Activated CD4-positive, alpha-beta T cell treated with anti-CD3 and anti-CD28 coated beads, Interleukin-2, amount 10 ng/mL, durations not matched to agents 24 days and 14 days (primary cell): ENCODE measurements around the gene CST11. TPM values are rescaled to one million over a fixed set of nuclear protein-coding genes. Genes with fewer than 3 reads are reported as not detected.

ENCODE experiments used
- DNase-seq: peaks from one replicate; pipeline ENCODE4 v3.0.0; 2022
- H3K27ac Mint-ChIP-seq: one replicate; pipeline ENCODE4 v1.8.0; 2022; ENCODE audit warnings: mild to moderate bottlenecking, mixed read lengths
- H3K27me3 Mint-ChIP-seq: one replicate; pipeline ENCODE4 v1.8.0; 2022; ENCODE audit warnings: mixed read lengths
- H3K36me3 Mint-ChIP-seq: one replicate; pipeline ENCODE4 v1.8.0; 2022; ENCODE audit warnings: low read depth, mild to moderate bottlenecking, mixed read lengths
- H3K4me1 Mint-ChIP-seq: one replicate; pipeline ENCODE4 v1.8.0; 2021; ENCODE audit warnings: mixed read lengths
- H3K4me3 Mint-ChIP-seq: one replicate; pipeline ENCODE4 v1.8.0; 2022; ENCODE audit warnings: mild to moderate bottlenecking, moderate library complexity, mixed read lengths
- H3K9me3 Mint-ChIP-seq: one replicate; pipeline ENCODE4 v1.8.0; 2021; ENCODE audit warnings: mixed read lengths
- intact Hi-C: fragments of 100-400 bp; cut with micrococcal nuclease; formaldehyde crosslinking; loops from one replicate; pipeline ENCODE4 v1.15.1; 2023
- total RNA-seq: library from RNA; stranded (reverse); gene quantifications from 2 replicates; pipeline ENCODE4 v1.2.3, GENCODE V29; 2022

CST11 gene
- total RNA-seq, 1 donor from 2014 or later, result not detected

GRCh38 chr20:23446505-23446904 lies 6.2 kb downstream of the CST11 start:
- intact Hi-C loops, result no loop called here
- Mint-ChIP-seq H3K9me3 (no peaks in the 10 kb centered on the region), H3K36me3 (no peaks in the 10 kb centered on the region), H3K4me1 (peaks cover 7% of the 10 kb centered on the region), H3K27me3 (peaks cover 7% of the 10 kb centered on the region), H3K27ac (no peak overlapping the region), H3K4me3 (no peak overlapping the region)
- DNase-seq, result peak; percentile 77

GRCh38 chr20:23445596-23446217 lies 7.0 kb downstream of the CST11 start:
- Mint-ChIP-seq H3K9me3 (no peaks in the 10 kb centered on the region), H3K27me3 (peaks cover 4% of the 10 kb centered on the region), H3K4me3 (no peak overlapping the region), H3K36me3 (no peaks in the 10 kb centered on the region), H3K4me1 (peaks cover 7% of the 10 kb centered on the region), H3K27ac (no peak overlapping the region)
- intact Hi-C loops, result no loop called here
- DNase-seq, result no peak

DNA sequence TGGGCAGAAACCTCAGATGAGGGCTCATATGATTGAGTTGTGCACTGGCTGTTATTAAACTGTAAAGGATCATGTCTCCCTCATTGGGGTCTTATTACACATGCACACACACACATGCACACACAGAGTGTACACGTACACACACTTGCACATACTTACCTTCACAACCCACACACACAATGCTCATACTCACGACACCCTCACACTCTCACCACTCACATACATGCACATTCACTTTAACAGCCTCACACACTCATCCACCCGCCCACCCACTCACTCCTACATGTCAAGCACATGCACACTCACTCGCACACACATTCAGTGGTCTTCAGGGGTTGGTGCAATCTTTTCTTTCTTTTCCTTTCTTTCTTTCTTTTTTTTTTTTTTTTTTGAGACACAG lies 7.8 kb downstream of the CST11 start:
- H3K27ac Mint-ChIP-seq, result no peak overlapping the region
- H3K4me3 Mint-ChIP-seq, result no peak overlapping the region
- peaks cover 5% of the 10 kb centered on the region for H3K27me3 Mint-ChIP-seq
- H3K36me3 Mint-ChIP-seq, result no peaks in the 10 kb centered on the region
- peaks cover 7% of the 10 kb centered on the region for H3K4me1 Mint-ChIP-seq
- no peak for DNase-seq
- no peaks in the 10 kb centered on the region for H3K9me3 Mint-ChIP-seq
- intact Hi-C loops, result no loop called here

- Mint-ChIP-seq H3K4me3 (no peak overlapping the region), H3K4me1 (no peaks in the 10 kb centered on the region), H3K27me3 (peaks cover 7% of the 10 kb centered on the region), H3K36me3 (no peaks in the 10 kb centered on the region), H3K27ac (no peak overlapping the region), H3K9me3 (no peaks in the 10 kb centered on the region)
- DNase-seq, result no peak
- intact Hi-C loops, result loop anchor here (1.0 kb wide), 1 partner anchor 164 kb away; no protein-coding TSS in a partner anchor
Observed at GRCh38 chr20:23442436-23442835, 10.2 kb downstream of the CST11 start.

- H3K27ac Mint-ChIP-seq, result no peak overlapping the region
Observed at GRCh38 chr20:23441850-23442313, 10.8 kb downstream of the CST11 start.

GRCh38 chr20:23440004-23440403 lies 12.7 kb downstream of the CST11 start:
- intact Hi-C loops, result no loop called here
- no peak for DNase-seq
- Mint-ChIP-seq H3K4me3 (no peak overlapping the region), H3K9me3 (no peaks in the 10 kb centered on the region), H3K27ac (no peak overlapping the region), H3K4me1 (no peaks in the 10 kb centered on the region), H3K36me3 (no peaks in the 10 kb centered on the region), H3K27me3 (peaks cover 13% of the 10 kb centered on the region)

More at GRCh38 chr20:23441850-23442313, 10.8 kb downstream of the CST11 start:
- H3K4me1 Mint-ChIP-seq, result no peaks in the 10 kb centered on the region
- H3K4me3 Mint-ChIP-seq, result no peak overlapping the region
- intact Hi-C loops, result loop anchor here (1.0 kb wide), 1 partner anchor 164 kb away; no protein-coding TSS in a partner anchor
- no peaks in the 10 kb centered on the region for H3K36me3 Mint-ChIP-seq
- DNase-seq, result peak; percentile 88
- no peaks in the 10 kb centered on the region for H3K9me3 Mint-ChIP-seq
- H3K27me3 Mint-ChIP-seq, result peaks cover 7% of the 10 kb centered on the region

DNA sequence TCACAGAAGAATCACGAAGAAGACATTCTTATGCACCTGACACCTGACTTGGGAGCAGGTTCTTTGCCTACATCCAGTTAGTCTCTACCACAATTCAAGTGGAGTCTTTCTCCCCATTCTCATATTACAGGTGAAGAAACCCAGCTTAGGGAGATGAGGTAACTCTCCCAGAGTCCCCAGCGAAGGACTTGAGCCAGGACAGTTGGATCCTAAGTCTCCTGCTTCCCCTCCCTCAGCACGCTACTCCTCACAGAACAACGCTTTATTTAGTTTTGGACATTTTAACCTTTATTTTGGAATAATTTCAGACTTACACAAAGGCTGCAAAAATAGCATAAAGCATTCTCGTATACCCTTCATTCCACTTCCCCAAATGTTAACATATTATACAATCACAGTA lies 14.0 kb downstream of the CST11 start:
- DNase-seq, result no peak
- Mint-ChIP-seq H3K4me1 (no peaks in the 10 kb centered on the region), H3K36me3 (no peaks in the 10 kb centered on the region), H3K4me3 (no peak overlapping the region), H3K27me3 (peaks cover 10% of the 10 kb centered on the region), H3K9me3 (no peaks in the 10 kb centered on the region), H3K27ac (no peak overlapping the region)
- intact Hi-C loops, result no loop called here

GRCh38 chr20:23437126-23437899 lies 15.4 kb downstream of the CST11 start:
- H3K27me3 Mint-ChIP-seq, result peaks cover 14% of the 10 kb centered on the region
- no peak overlapping the region for H3K27ac Mint-ChIP-seq
- H3K4me3 Mint-ChIP-seq, result no peak overlapping the region
- DNase-seq, result no peak
- no peaks in the 10 kb centered on the region for H3K36me3 Mint-ChIP-seq
- intact Hi-C loops, result no loop called here
- H3K4me1 Mint-ChIP-seq, result no peaks in the 10 kb centered on the region
- no peaks in the 10 kb centered on the region for H3K9me3 Mint-ChIP-seq

DNA sequence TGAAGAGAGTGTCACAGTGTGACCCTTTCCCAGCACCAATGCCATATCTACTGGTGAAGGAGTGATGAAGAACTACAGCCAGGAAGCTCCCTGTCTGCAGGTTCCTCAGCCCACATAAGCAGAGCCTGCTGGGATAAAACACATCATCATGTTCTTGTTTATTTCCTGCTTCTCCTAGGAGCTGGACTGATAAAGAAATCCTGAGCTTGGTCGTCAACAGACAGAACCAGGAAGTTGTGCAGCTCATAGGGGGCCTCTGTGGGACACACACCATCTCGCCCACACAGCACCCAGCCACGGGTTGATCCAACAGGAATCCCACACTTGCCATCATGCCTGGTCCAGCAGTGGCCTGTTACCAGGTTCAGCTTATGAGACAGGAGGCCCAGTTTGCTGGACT lies 16.0 kb downstream of the CST11 start:
- H3K27ac Mint-ChIP-seq, result no peak overlapping the region
- DNase-seq, result no peak
- no peaks in the 10 kb centered on the region for H3K9me3 Mint-ChIP-seq
- intact Hi-C loops, result no loop called here
- peaks cover 14% of the 10 kb centered on the region for H3K27me3 Mint-ChIP-seq
- no peak overlapping the region for H3K4me3 Mint-ChIP-seq
- no peaks in the 10 kb centered on the region for H3K36me3 Mint-ChIP-seq
- H3K4me1 Mint-ChIP-seq, result no peaks in the 10 kb centered on the region

DNA sequence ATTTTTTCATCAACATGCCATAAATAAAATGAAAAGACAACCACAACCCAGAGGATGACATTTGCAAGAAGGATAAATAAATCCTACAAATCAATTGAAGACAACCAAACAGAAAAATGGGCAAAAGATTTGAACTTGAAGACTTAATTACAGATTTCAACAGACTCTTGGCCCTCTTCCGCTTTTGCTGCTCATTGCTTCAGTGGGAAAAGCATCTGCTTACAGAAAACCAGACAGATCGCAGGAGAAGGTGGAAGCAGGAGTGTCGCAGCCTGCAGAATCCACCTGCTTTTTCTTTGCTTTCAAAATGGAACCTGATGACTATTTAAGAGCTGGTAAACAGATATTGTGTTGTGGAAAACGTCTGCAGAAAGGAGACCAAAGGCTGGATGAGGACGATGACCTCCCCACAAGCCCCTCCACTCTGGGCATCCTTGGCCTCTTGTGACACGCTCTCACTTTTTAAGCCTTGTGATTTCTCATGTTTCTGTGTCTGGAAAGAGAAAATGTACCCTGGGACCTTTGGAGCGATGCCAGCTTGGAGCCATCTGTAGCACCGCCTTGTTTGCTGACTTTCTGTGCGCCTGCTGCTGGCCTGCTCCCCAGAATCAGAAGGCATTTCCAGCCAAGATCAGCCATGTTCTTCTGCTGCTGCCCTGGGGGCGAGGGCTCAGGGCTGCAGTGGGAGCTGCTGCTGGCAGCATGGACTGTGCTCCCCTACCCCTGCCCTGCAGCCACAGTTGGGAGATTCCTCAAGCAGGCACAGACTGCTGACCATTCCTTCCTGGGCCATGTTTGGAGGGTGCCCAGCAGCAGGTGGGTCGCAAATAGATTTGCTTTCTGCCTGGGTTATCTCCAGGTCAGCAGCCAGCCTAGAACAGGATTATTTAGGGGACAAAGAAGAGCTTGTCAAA lies 16.8 kb downstream of the CST11 start:
- intact Hi-C loops, result no loop called here
- Mint-ChIP-seq H3K36me3 (no peaks in the 10 kb centered on the region), H3K4me1 (no peaks in the 10 kb centered on the region), H3K9me3 (no peaks in the 10 kb centered on the region), H3K27ac (no peak overlapping the region), H3K4me3 (no peak overlapping the region), H3K27me3 (peaks cover 14% of the 10 kb centered on the region)
- no peak for DNase-seq

DNA sequence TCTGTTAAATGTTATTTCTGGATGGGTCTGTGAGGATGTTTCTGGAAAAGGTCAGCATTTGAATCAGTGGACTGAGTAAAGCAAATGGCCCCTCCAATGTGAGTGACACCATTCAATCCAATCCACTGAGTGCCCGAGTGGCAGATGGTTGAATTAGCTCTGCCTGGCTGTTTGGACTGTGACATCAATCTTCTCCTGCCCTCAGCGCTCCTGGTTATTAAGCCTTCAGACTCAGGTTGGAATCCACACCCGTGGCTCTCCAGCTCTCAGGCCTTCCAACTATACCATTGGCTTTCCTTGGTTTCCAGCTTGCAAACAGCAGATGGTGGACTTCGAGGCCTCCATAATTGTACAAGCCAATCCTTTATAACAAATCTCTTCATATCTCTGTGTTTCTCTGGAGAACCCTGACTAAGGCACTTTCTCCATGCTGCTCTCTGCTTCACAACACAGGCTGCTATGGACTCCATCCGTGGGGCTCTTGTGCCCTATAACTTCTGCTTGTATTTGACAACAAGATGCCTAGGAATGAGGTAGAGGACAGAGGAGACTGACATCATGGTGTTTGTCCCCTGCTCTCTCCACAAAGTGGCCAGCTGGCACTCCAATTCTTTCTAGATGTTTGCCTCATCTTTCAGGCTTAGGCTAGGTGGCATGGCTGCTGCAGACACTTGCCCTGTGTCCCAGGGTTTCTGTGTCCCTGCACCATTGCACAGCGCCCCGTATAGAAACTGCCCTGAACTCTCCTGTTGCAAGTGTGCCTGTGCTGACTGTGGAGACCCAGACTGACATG lies 18.0 kb downstream of the CST11 start:
- H3K4me1 Mint-ChIP-seq, result no peaks in the 10 kb centered on the region
- DNase-seq, result no peak
- H3K27ac Mint-ChIP-seq, result no peak overlapping the region
- intact Hi-C loops, result no loop called here
- H3K27me3 Mint-ChIP-seq, result peaks cover 12% of the 10 kb centered on the region
- H3K9me3 Mint-ChIP-seq, result no peaks in the 10 kb centered on the region
- no peak overlapping the region for H3K4me3 Mint-ChIP-seq
- H3K36me3 Mint-ChIP-seq, result no peaks in the 10 kb centered on the region

DNA sequence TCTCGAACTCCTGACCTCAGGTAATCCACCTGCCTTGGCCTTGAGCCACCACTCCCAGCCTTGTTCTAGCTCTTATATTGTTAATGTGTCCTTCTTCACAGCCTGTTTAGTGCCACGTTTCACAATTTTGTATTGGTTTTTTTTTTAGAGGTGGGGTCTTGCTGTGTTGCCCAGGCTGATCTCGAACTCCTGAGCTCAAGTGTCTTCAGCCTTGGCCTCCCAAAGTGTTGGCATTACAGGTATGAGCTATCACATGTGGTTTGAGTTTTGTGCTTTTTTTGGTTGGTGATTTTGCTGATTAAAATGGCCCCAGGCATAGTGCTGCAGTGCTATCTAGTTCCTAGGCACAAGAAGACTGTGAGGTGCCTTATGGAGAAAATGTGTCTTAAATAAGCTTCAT lies 19.0 kb downstream of the CST11 start:
- H3K4me1 Mint-ChIP-seq, result no peaks in the 10 kb centered on the region
- H3K27me3 Mint-ChIP-seq, result peaks cover 12% of the 10 kb centered on the region
- no peaks in the 10 kb centered on the region for H3K36me3 Mint-ChIP-seq
- H3K27ac Mint-ChIP-seq, result no peak overlapping the region
- H3K9me3 Mint-ChIP-seq, result no peaks in the 10 kb centered on the region
- intact Hi-C loops, result no loop called here
- H3K4me3 Mint-ChIP-seq, result no peak overlapping the region
- DNase-seq, result no peak

GRCh38 chr20:23425129-23425528 lies 27.5 kb downstream of the CST11 start:
- Mint-ChIP-seq H3K27ac (no peak overlapping the region), H3K36me3 (no peaks in the 10 kb centered on the region), H3K4me3 (no peak overlapping the region), H3K4me1 (peaks cover 18% of the 10 kb centered on the region), H3K9me3 (no peaks in the 10 kb centered on the region), H3K27me3 (peaks cover 7% of the 10 kb centered on the region)
- no peak for DNase-seq
- intact Hi-C loops, result no loop called here
